GM12892 (cell line): Measurements from ENCODE around the gene PLCL1.

Experiments used
- POLR2A ChIP-seq: IDR thresholded peaks from 2 replicates; pipeline ENCODE4 v1.6.1; 2011; ENCODE audit warnings: low read depth, low read length, control low read depth
- POLR2AphosphoS5 ChIP-seq: IDR thresholded peaks from 2 replicates; pipeline ENCODE4 v1.6.1; 2011; ENCODE audit warnings: low read depth, low read length, control low read depth

DNA sequence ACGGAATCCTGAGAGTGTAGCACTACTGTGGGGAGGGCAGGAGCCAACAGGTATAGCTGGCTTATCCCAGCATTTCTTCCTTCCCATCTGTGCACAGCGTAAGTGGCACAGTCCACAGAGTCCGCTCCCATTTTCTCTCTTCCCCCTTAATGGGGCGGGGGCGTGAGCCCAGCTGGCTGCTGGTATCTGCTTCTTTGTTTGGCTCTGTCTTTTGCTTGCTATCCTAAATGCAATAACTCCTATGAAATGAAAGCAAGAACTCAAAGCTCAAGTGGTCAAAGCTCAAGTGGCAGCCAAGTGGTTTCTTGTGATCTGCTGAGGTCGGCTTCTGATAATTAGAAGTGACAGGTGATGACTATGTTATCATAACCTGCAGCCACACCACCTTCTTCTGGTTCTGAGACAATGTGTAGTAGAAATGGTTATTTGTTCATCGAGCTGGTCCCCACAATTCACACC, 192.7 kb downstream of the PLCL1 start:
- no peak for TF ChIP-seq POLR2AphosphoS5
- no peak for TF ChIP-seq POLR2A
